ENCODE measurements around the gene TOP3B. TPM values are rescaled to one million over a fixed set of nuclear protein-coding genes. Genes with fewer than 3 reads are reported as not detected.
"Not testable (repeated sequence)": the region's sequence is repeated elsewhere in the genome, so short reads cannot be mapped to it uniquely, and the experiment has no call there.

TOP3B gene
- total RNA-seq, 1 experiment from 2014 or later: 29.3 TPM

DNA sequence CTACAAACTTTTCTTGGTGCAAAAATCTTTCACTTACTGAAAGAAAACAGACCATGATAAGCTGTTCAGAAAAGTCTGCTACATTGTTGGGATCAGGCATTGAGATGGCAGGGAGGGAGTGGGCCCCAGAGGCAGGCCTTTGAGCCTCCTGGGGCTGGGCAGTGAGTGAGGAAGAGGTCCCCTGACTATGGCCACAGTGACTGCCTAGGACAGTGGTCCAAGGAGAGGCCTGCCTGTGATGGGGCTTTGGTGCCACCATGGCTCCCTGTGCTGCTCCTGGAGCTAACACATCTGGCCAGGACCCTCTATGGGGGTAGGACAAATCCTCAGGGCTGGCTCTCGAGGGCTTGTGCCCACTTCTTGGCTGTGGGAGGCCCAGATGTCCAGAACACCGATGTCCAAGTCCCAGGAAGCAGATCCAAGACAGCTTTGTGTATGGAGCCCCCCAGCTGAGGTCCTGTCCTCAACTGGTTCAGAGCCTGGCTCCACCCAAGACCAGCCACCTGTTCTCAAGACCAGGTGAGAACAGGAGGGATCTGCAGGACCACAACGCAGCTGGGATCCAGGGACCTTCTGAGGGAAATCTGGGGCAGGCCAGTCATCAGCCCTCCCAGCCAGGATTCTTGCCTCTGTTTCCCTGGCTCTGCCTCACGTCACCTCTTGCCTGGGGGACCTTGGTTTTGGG lies 66.8 kb downstream of the TOP3B start:
- Mint-ChIP-seq H3K9me3 (ENCODE audit: unreplicated experiment) (no peaks in the 10 kb centered on the region), H3K27ac (ENCODE audit: low read depth, unreplicated experiment) (no peak overlapping the region), H3K27me3 (ENCODE audit: insufficient read depth, unreplicated experiment) (no peaks in the 10 kb centered on the region), H3K4me1 (ENCODE audit: insufficient read depth, unreplicated experiment) (no peaks in the 10 kb centered on the region), H3K4me3 (ENCODE audit: unreplicated experiment) (no peak overlapping the region), H3K36me3 (ENCODE audit: insufficient read depth, unreplicated experiment) (peaks cover 5% of the 10 kb centered on the region)
- ChIA-PET CTCF (interaction anchor here (0.5 to 1.0 kb wide), 8 partner anchors 13 to 140 kb away, joined by 3 to 4 read pairs (median 3); partner anchors contain the start of gene PPM1F), POLR2A (interaction anchor here (0.7 kb wide), 1 partner anchor 22 kb away, joined by 5 read pairs; no protein-coding TSS in a partner anchor)
- intact Hi-C loops (cut with micrococcal nuclease): no loop called here
- no peak for DNase-seq (ENCODE audit: unreplicated experiment)
- TF ChIP-seq, protein P1, sequence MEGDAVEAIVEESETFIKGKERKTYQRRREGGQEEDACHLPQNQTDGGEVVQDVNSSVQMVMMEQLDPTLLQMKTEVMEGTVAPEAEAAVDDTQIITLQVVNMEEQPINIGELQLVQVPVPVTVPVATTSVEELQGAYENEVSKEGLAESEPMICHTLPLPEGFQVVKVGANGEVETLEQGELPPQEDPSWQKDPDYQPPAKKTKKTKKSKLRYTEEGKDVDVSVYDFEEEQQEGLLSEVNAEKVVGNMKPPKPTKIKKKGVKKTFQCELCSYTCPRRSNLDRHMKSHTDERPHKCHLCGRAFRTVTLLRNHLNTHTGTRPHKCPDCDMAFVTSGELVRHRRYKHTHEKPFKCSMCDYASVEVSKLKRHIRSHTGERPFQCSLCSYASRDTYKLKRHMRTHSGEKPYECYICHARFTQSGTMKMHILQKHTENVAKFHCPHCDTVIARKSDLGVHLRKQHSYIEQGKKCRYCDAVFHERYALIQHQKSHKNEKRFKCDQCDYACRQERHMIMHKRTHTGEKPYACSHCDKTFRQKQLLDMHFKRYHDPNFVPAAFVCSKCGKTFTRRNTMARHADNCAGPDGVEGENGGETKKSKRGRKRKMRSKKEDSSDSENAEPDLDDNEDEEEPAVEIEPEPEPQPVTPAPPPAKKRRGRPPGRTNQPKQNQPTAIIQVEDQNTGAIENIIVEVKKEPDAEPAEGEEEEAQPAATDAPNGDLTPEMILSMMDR (IDR thresholded peaks at IDR 0.05; ENCODE audit: unreplicated experiment): no peak
- no TSS peak for BruUV-seq (replicated peaks)

DNA sequence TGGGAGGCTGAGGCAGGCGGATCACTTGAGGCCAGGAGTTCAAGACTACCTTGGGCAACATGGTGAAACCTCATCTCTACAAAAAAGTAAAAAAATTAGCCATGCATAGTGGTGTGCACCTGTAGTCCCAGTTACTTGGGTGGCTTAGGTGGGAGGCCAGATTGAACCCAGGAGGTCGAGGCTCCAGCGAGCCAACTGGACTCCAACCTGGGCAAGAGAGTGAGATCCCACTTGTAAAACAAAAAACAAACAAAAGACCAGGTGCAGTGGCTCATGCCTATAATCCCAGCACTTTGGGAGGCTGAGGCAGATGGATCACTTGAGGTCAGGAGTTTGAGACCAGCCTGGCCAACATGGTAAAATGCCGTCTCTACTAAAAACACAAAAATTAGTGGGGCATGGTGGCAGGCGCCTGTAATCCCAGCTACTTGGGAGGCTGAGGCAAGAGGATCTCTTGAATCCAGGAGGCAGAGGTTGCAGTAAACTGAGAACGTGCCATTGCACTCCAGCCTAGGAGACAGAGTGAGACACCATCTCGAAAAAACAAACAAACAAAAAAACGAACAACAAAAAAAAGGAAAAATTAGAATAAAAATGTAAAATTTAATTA lies 68.4 kb downstream of the TOP3B start:
- CTCF ChIA-PET: interaction anchor here (0.7 to 1.0 kb wide), 2 partner anchors 39 to 135 kb away, joined by 3 read pairs; partner anchors contain the start of gene PPM1F

DNA sequence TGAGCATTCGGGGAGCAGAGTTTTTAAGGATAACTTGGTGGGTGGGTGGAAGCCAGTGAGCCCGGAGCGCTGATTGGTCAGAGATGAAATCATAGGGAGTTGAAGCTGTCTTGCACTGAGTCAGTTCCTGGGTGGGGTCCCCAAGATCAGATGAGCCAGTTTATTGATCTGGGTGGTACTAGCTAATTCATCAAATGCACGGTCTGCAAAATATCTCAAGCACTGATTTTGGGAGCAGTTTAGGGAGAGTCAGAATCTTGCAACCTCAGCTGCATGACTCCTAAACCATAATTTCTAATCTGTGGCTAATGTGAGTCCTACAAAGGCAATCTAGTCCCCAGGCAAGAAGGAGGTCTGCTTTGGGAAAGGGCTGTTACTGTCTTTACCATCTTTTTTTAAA lies 72.2 kb downstream of the TOP3B start:
- H3K9me3 Mint-ChIP-seq (ENCODE audit: unreplicated experiment); intact Hi-C loops (cut with micrococcal nuclease); H3K4me3 Mint-ChIP-seq (ENCODE audit: unreplicated experiment); BruUV-seq (replicated peaks); POLR2A ChIA-PET; H3K27me3 Mint-ChIP-seq (ENCODE audit: insufficient read depth, unreplicated experiment); H3K36me3 Mint-ChIP-seq (ENCODE audit: insufficient read depth, unreplicated experiment); H3K4me1 Mint-ChIP-seq (ENCODE audit: insufficient read depth, unreplicated experiment); DNase-seq (ENCODE audit: unreplicated experiment); H3K27ac Mint-ChIP-seq (ENCODE audit: low read depth, unreplicated experiment): not testable (repeated sequence)
- CTCF ChIA-PET: interaction anchor here (1.2 kb wide), 1 partner anchor 27 kb away, joined by 3 read pairs; no protein-coding TSS in a partner anchor

More for the DNA sequence above, 68.4 kb downstream of the TOP3B start:
- H3K27ac Mint-ChIP-seq (ENCODE audit: low read depth, unreplicated experiment); DNase-seq (ENCODE audit: unreplicated experiment); H3K4me3 Mint-ChIP-seq (ENCODE audit: unreplicated experiment); H3K27me3 Mint-ChIP-seq (ENCODE audit: insufficient read depth, unreplicated experiment); BruUV-seq (replicated peaks); intact Hi-C loops (cut with micrococcal nuclease); H3K36me3 Mint-ChIP-seq (ENCODE audit: insufficient read depth, unreplicated experiment); H3K9me3 Mint-ChIP-seq (ENCODE audit: unreplicated experiment); H3K4me1 Mint-ChIP-seq (ENCODE audit: insufficient read depth, unreplicated experiment): not testable (repeated sequence)
- POLR2A ChIA-PET: interaction anchor here (0.6 kb wide), 1 partner anchor 24 kb away, joined by 3 read pairs; no protein-coding TSS in a partner anchor

DNA sequence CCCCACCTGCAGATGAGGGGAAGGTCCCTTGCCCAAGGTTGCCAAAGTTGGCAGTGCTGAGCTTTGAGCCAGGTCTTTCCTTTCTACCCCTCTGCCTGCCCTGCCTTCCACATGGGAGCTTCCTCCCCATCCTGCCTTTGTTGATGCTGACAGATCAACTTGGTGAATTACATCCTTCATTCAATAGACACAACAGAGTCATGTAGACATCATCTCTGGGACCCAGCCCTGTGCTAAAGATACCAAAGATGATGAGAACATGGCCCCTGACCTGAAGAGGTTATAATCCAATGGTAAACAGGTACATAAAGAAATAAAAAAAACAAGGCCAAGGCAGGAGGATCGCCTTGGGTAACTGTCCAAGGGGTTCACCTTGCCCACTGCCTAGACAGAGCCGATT lies 72.7 kb downstream of the TOP3B start:
- no peaks in the 10 kb centered on the region for H3K36me3 Mint-ChIP-seq (ENCODE audit: insufficient read depth, unreplicated experiment)
- H3K27ac Mint-ChIP-seq (ENCODE audit: low read depth, unreplicated experiment): no peak overlapping the region
- no peak for DNase-seq (ENCODE audit: unreplicated experiment)
- intact Hi-C loops (cut with micrococcal nuclease): no loop called here
- POLR2A ChIA-PET: no interaction called here
- H3K4me1 Mint-ChIP-seq (ENCODE audit: insufficient read depth, unreplicated experiment): no peaks in the 10 kb centered on the region
- no peaks in the 10 kb centered on the region for H3K9me3 Mint-ChIP-seq (ENCODE audit: unreplicated experiment)
- H3K4me3 Mint-ChIP-seq (ENCODE audit: unreplicated experiment): no peak overlapping the region
- no TSS peak for BruUV-seq (replicated peaks)
- CTCF ChIA-PET: interaction anchor here (0.7 to 1.2 kb wide), 2 partner anchors 22 to 28 kb away, joined by 3 read pairs; no protein-coding TSS in a partner anchor
- TF ChIP-seq, protein P1 (IDR thresholded peaks at IDR 0.05; ENCODE audit: unreplicated experiment): no peak
- no peaks in the 10 kb centered on the region for H3K27me3 Mint-ChIP-seq (ENCODE audit: insufficient read depth, unreplicated experiment)

Data from MCF 10A (cell line).